ENCODE results near the gene PRKCZ. TPM values are rescaled to one million over a fixed set of nuclear protein-coding genes. Genes with fewer than 3 reads are reported as not detected.
A peak's percentile ranks its signal among the peaks of the same experiment; 100 is the strongest.

The PRKCZ gene
- total and polyA plus RNA-seq, 2 experiments from 2014 or later, result 26.2 to 36.9 TPM

GRCh38 chr1:2135941-2136340 lies 85.7 kb downstream of the PRKCZ start (continued):
- TF ChIP-seq ZNF462 (CRISPR knock-in tag; IDR thresholded peaks at IDR 0.05) (no peak), CREB1 (CRISPR knock-in tag; IDR thresholded peaks at IDR 0.05; ENCODE audit: low read depth) (no peak), JUNB (IDR thresholded peaks at IDR 0.05; ENCODE audit: unreplicated experiment) (no peak), CTCF (conservative IDR thresholded peaks at IDR 0.05; ENCODE audit: low read depth in 2 of 2) (no peak), POLR2AphosphoS5 (IDR thresholded peaks at IDR 0.05; ENCODE audit: low read depth) (no peak)

- no peak for DNase-seq (ENCODE audit: low spot score)
- H3K36me3 Mint-ChIP-seq (ENCODE audit: low read depth), result no peaks in the 10 kb centered on the region; the same call in 1 of the 3 replicates
- Histone ChIP-seq H3K9me2 (ENCODE audit: insufficient read depth) (no peaks in the 10 kb centered on the region), H3K4me2 (no peak overlapping the region), H3F3A (replicated peaks; ENCODE audit: low read depth) (peaks cover 17% of the 10 kb centered on the region), H3K27me3 (ENCODE audit: insufficient read depth) (no peaks in the 10 kb centered on the region), H3K79me2 (replicated peaks; ENCODE audit: insufficient read depth) (peaks cover 8% of the 10 kb centered on the region), H2AFZ (no peak overlapping the region), H3K4me1 (ENCODE audit: insufficient read depth) (peaks cover 12% of the 10 kb centered on the region), H3K4me3 (no peak overlapping the region), H3K27ac (ENCODE audit: low read depth) (no peak overlapping the region), H4K20me1 (replicated peaks; ENCODE audit: insufficient read depth) (peaks cover 13% of the 10 kb centered on the region), H3K36me3 (ENCODE audit: insufficient read depth) (no peaks in the 10 kb centered on the region)
- H3K4me3 Mint-ChIP-seq, result no peak overlapping the region; the same call in 2 of the 3 replicates
- no peaks in the 10 kb centered on the region for H3K9me3 Mint-ChIP-seq
- H3K27ac Mint-ChIP-seq, result peak overlapping the region; percentile 19; the same call in 1 of the 2 replicates
- peaks cover 15% of the 10 kb centered on the region for H3K27me3 Mint-ChIP-seq (ENCODE audit: insufficient read depth, low read depth, poor library complexity)
- no peak for ATAC-seq
- peaks cover 16% of the 10 kb centered on the region for H3K4me1 Mint-ChIP-seq
- TF ChIP-seq POLR2AphosphoS5 (IDR thresholded peaks at IDR 0.05; ENCODE audit: low read depth) (no peak), REST (IDR thresholded peaks at IDR 0.05; ENCODE audit: unreplicated experiment) (no peak)
Measured at GRCh38 chr1:2136386-2137235, 86.4 kb downstream of the PRKCZ start.
